ENCODE results near the gene HEATR1. TPM values are rescaled to one million over a fixed set of nuclear protein-coding genes. Genes with fewer than 3 reads are reported as not detected.
"Not testable (repeated sequence)": the region's sequence is repeated elsewhere in the genome, so short reads cannot be mapped to it uniquely, and the experiment has no call there.

Gene HEATR1
- total RNA-seq, 1 donor from 2014 or later, result 23.6 TPM

DNA sequence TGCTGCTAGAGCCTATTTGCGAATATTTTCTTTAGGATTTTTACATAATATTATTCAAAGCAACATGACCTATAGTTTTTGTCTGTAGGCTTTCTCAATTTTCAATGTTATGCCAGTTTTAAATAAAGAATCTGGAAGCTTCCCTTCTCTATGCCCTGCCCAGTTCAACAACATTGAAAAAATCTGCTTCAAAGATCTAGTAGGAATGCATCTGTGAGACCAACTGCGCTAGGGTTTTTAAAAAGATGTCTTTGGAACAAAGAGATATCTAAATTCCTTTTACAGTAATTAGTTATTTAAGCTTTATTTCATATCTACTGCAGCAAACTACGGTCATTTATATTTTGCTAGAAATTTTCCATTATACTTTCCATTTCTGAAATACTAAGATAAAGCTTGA lies 25.7 kb downstream of the HEATR1 start:
- no peaks in the 10 kb centered on the region for H3K4me1 ChIP-seq
- no peak for DNase-seq
- intact Hi-C loops (cut with DNase I), result no loop called here
- peaks cover 89% of the 10 kb centered on the region for H3K36me3 ChIP-seq
- TF ChIP-seq, protein P1, sequence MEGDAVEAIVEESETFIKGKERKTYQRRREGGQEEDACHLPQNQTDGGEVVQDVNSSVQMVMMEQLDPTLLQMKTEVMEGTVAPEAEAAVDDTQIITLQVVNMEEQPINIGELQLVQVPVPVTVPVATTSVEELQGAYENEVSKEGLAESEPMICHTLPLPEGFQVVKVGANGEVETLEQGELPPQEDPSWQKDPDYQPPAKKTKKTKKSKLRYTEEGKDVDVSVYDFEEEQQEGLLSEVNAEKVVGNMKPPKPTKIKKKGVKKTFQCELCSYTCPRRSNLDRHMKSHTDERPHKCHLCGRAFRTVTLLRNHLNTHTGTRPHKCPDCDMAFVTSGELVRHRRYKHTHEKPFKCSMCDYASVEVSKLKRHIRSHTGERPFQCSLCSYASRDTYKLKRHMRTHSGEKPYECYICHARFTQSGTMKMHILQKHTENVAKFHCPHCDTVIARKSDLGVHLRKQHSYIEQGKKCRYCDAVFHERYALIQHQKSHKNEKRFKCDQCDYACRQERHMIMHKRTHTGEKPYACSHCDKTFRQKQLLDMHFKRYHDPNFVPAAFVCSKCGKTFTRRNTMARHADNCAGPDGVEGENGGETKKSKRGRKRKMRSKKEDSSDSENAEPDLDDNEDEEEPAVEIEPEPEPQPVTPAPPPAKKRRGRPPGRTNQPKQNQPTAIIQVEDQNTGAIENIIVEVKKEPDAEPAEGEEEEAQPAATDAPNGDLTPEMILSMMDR (IDR thresholded peaks at IDR 0.05), result no peak
- no peaks in the 10 kb centered on the region for H3K27me3 ChIP-seq
- no peak overlapping the region for H3K27ac ChIP-seq
- ATAC-seq, result no peak
- H3K4me3 ChIP-seq, result no peak overlapping the region
- no peaks in the 10 kb centered on the region for H3K9me3 ChIP-seq

DNA sequence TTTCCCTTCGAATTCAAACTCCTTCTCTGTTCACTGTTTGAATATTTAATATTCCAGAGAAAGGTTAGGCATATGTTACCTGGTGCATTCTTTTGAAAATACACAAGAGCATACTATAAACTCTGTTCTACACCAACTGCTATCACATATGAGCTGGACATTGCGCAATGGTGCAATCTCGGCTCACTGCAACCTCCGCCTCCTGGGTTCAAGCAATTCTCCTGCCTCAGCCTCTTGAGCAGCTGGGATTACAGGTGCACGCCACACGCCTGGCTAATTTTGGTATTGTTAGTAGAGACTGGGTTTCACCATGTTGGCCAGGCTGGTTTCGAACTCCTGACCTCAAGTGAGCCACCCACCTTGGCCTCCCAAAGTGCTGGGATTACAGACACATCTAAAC lies 27.3 kb downstream of the HEATR1 start:
- H3K4me3 ChIP-seq; H3K27ac ChIP-seq; H3K9me3 ChIP-seq; H3K4me1 ChIP-seq; H3K27me3 ChIP-seq; ATAC-seq; intact Hi-C loops (cut with DNase I); DNase-seq: not testable (repeated sequence)
- peaks cover 92% of the 10 kb centered on the region for H3K36me3 ChIP-seq

DNA sequence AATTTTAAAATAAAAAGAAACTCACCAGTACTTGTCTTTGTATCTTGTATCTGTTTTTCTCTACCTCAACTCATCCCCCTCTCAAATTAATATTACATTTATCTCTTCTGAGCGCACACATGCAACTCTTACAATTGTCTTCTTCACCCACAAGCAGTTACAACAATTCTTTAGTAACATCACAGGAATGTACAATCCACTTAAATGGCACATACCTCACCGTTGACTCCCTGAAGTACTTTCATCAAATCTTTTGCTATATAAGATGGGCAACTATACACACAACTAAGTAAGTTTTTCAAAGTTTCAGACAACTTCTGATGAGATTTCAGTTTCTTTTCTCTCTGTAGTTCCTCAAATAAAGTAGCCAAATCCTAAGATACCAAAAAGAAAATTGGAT lies 28.3 kb downstream of the HEATR1 start:
- H3K36me3 ChIP-seq, result peaks cover 92% of the 10 kb centered on the region
- no peaks in the 10 kb centered on the region for H3K27me3 ChIP-seq
- no peaks in the 10 kb centered on the region for H3K4me1 ChIP-seq
- no peak overlapping the region for H3K27ac ChIP-seq
- intact Hi-C loops (cut with DNase I), result no loop called here
- no peak for ATAC-seq
- H3K9me3 ChIP-seq, result no peaks in the 10 kb centered on the region
- H3K4me3 ChIP-seq, result no peak overlapping the region
- DNase-seq, result no peak
- TF ChIP-seq, protein P1 (IDR thresholded peaks at IDR 0.05), result no peak

DNA sequence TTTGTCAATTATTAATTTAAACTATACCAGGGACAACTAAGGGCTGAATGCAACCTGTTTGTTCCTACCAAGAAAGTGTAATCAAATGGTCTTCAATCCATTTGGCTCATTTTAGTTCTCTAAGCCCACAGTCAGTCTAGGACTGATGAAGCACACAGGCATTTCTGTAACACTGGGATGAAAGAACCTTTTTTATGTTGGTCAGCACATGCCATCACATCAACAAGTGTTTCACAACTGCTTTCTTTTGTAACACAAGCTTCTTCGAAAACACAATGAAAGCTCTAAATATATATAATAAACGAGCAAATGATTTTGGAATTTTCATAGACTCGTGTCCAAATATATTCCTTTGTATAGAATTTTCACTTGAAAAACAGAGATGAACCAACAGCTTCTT lies 28.8 kb downstream of the HEATR1 start:
- H3K36me3 ChIP-seq, result peaks cover 92% of the 10 kb centered on the region
- intact Hi-C loops (cut with DNase I), result no loop called here
- H3K4me3 ChIP-seq, result no peak overlapping the region
- DNase-seq (no peak), ATAC-seq (no peak)
- H3K4me1 ChIP-seq, result no peaks in the 10 kb centered on the region
- no peaks in the 10 kb centered on the region for H3K9me3 ChIP-seq
- H3K27ac ChIP-seq, result no peak overlapping the region
- TF ChIP-seq, protein P1 (IDR thresholded peaks at IDR 0.05), result no peak
- H3K27me3 ChIP-seq, result no peaks in the 10 kb centered on the region

DNA sequence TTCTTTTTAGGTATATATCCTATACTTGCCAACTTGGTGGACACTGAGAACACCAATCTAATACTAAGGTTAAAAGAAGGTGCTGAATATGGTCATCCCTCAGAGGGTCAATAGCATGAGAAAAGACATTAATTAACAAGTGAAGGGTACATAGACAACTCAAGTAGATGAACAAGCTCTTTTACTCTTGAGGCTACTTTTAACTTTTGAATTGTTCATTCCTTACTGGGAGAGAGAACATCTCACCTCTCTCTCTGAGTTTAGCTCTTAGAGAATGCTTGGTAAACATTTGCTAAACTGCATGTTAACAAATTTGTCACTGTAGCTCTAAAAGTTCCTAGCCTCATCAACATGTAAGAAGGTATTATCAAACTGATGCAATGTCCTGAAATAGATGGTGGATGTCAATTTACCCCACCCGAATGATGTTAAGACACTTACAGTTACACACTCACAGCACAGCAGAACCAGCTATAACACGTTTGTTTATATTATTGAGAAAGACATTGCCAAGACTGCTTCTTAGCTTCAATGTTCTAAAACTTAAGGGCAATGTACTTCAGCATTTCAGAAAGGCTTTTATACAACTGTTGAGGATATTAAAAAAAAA lies 35.9 kb downstream of the HEATR1 start:
- ATAC-seq (no peak), DNase-seq (no peak)
- intact Hi-C loops (cut with DNase I), result no loop called here
- H3K27me3 ChIP-seq, result no peaks in the 10 kb centered on the region
- no peak overlapping the region for H3K27ac ChIP-seq
- H3K36me3 ChIP-seq, result peaks cover 98% of the 10 kb centered on the region
- no peaks in the 10 kb centered on the region for H3K4me1 ChIP-seq
- H3K4me3 ChIP-seq, result no peak overlapping the region
- no peaks in the 10 kb centered on the region for H3K9me3 ChIP-seq
- TF ChIP-seq, protein P1 (IDR thresholded peaks at IDR 0.05), result no peak

DNA sequence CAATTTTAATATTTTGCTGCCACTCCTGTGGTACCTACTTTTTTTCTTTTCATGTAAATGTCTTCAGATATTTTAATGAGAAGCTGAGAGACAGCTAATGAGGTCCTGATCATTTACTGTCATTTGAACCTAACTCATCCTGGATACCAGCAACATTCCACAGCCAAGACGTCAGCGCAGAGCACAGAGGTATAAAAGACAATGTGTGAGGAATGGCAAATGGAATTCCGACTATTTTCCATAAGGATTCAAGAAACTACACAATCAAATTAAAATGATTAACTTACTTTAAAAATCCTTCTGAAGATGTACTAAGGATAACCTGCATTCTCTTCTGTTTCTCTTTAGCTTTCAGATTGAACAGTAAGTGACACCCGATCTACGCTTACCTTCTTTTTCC lies 38.8 kb downstream of the HEATR1 start:
- peaks cover 91% of the 10 kb centered on the region for H3K36me3 ChIP-seq
- ATAC-seq (no peak), DNase-seq (no peak)
- TF ChIP-seq, protein P1 (IDR thresholded peaks at IDR 0.05), result no peak
- H3K27ac ChIP-seq, result no peak overlapping the region
- H3K4me3 ChIP-seq, result no peak overlapping the region
- intact Hi-C loops (cut with DNase I), result no loop called here
- no peaks in the 10 kb centered on the region for H3K4me1 ChIP-seq
- no peaks in the 10 kb centered on the region for H3K27me3 ChIP-seq
- H3K9me3 ChIP-seq, result no peaks in the 10 kb centered on the region

Data from upper lobe of right lung (tissue), 1 donor.